ENCODE measurements around the gene ARL6IP5. TPM values are rescaled to one million over a fixed set of nuclear protein-coding genes. Genes with fewer than 3 reads are reported as not detected.

ARL6IP5 gene
- total and polyA plus RNA-seq, 4 donors = 25.1 to 46.0 (median 33.8) TPM

GRCh38 chr3:69102384-69102783, 17.6 kb downstream of the ARL6IP5 start:
- H3K4me3 ChIP-seq (ENCODE audit: low read depth in 1 of 3, low read length in 3 of 3) = no peak overlapping the region
- H3K36me3 ChIP-seq (ENCODE audit: control insufficient read depth in 4 of 4, insufficient read depth in 3 of 4, low read depth in 1 of 4, low read length in 3 of 4) = peaks cover 0 to 28% (median 17%) of the 10 kb centered on the region in 4 donors
- 94% methylated on average over 4 of the region's 4 CpGs for WGBS
- no peaks in the 10 kb centered on the region for H3K9me3 ChIP-seq (ENCODE audit: control insufficient read depth in 4 of 4, low read length in 3 of 4)
- H3K27ac ChIP-seq (ENCODE audit: low read depth in 1 of 2, low read length in 2 of 2) = no peak overlapping the region
- TF ChIP-seq ZBTB33 (IDR thresholded peaks at IDR 0.05) = no peak
- TF ChIP-seq, protein P1, sequence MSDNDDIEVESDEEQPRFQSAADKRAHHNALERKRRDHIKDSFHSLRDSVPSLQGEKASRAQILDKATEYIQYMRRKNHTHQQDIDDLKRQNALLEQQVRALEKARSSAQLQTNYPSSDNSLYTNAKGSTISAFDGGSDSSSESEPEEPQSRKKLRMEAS (IDR thresholded peaks at IDR 0.05) = no peak
- no peak for TF ChIP-seq JUND (IDR thresholded peaks at IDR 0.05)
- no peak for TF ChIP-seq SP1 (IDR thresholded peaks at IDR 0.05)
- no peak for TF ChIP-seq HNF4G (IDR thresholded peaks at IDR 0.05)
- TF ChIP-seq HNF4A (conservative IDR thresholded peaks at IDR 0.05) = no peak
- H3K27me3 ChIP-seq (ENCODE audit: control insufficient read depth in 4 of 4, insufficient read depth in 4 of 4, low read length in 3 of 4) = no peaks in the 10 kb centered on the region
- peaks cover 0 to 2% (median 0%) of the 10 kb centered on the region in 4 donors for H3K4me1 ChIP-seq (ENCODE audit: control insufficient read depth in 4 of 4, insufficient read depth in 4 of 4, low read length in 3 of 4)
- H3K9ac ChIP-seq (ENCODE audit: low read depth in 1 of 2, low read length in 2 of 2) = no peak overlapping the region
- DNase-seq (ENCODE audit: low spot score) = no peak

GRCh38 chr3:69103123-69103522, 18.4 kb downstream of the ARL6IP5 start:
- peaks cover 0 to 2% (median 0%) of the 10 kb centered on the region in 4 donors for H3K4me1 ChIP-seq (ENCODE audit: control insufficient read depth in 4 of 4, insufficient read depth in 4 of 4, low read length in 3 of 4)
- no peak for DNase-seq (ENCODE audit: low spot score)
- H3K4me3 ChIP-seq (ENCODE audit: low read depth in 1 of 3, low read length in 3 of 3) = no peak overlapping the region
- 94% methylated on average over 3 of the region's 3 CpGs for WGBS
- H3K9me3 ChIP-seq (ENCODE audit: control insufficient read depth in 4 of 4, low read length in 3 of 4) = no peaks in the 10 kb centered on the region
- no peak overlapping the region for H3K27ac ChIP-seq (ENCODE audit: low read depth in 1 of 2, low read length in 2 of 2)
- H3K27me3 ChIP-seq (ENCODE audit: control insufficient read depth in 4 of 4, insufficient read depth in 4 of 4, low read length in 3 of 4) = no peaks in the 10 kb centered on the region
- H3K9ac ChIP-seq (ENCODE audit: low read depth in 1 of 2, low read length in 2 of 2) = no peak overlapping the region
- TF ChIP-seq FOXA1 (IDR thresholded peaks at IDR 0.05) (no peak), FOXA2 (IDR thresholded peaks at IDR 0.05) (no peak), ATF3 (IDR thresholded peaks at IDR 0.05) (no peak), TAF1 (conservative IDR thresholded peaks at IDR 0.05) (no peak), NR2F2 (IDR thresholded peaks at IDR 0.05) (no peak)
- TF ChIP-seq, protein P1 (IDR thresholded peaks at IDR 0.05) = no peak
- peaks cover 0 to 28% (median 17%) of the 10 kb centered on the region in 4 donors for H3K36me3 ChIP-seq (ENCODE audit: control insufficient read depth in 4 of 4, insufficient read depth in 3 of 4, low read depth in 1 of 4, low read length in 3 of 4)

GRCh38 chr3:69104586-69104985, 19.8 kb downstream of the ARL6IP5 start:
- no peak overlapping the region for H3K27ac ChIP-seq (ENCODE audit: low read depth in 1 of 2, low read length in 2 of 2)
- H3K9me3 ChIP-seq (ENCODE audit: control insufficient read depth in 4 of 4, low read length in 3 of 4) = no peaks in the 10 kb centered on the region
- 85% methylated on average over 8 of the region's 8 CpGs for WGBS

More at GRCh38 chr3:69104586-69104985, 19.8 kb downstream of the ARL6IP5 start:
- peaks cover 0 to 2% (median 0%) of the 10 kb centered on the region in 4 donors for H3K4me1 ChIP-seq (ENCODE audit: control insufficient read depth in 4 of 4, insufficient read depth in 4 of 4, low read length in 3 of 4)
- no peak overlapping the region for H3K4me3 ChIP-seq (ENCODE audit: low read depth in 1 of 3, low read length in 3 of 3)
- no peaks in the 10 kb centered on the region for H3K27me3 ChIP-seq (ENCODE audit: control insufficient read depth in 4 of 4, insufficient read depth in 4 of 4, low read length in 3 of 4)
- no peak for DNase-seq (ENCODE audit: low spot score)
- TF ChIP-seq TAF1 (conservative IDR thresholded peaks at IDR 0.05) (no peak), GABPA (IDR thresholded peaks at IDR 0.05 in 1 of 2, conservative IDR thresholded peaks at IDR 0.05 in 1 of 2) (no peak), YY1 (IDR thresholded peaks at IDR 0.05) (no peak), CTCF (IDR thresholded peaks at IDR 0.05; ENCODE audit: low read depth, low read length, missing input control) (no peak)
- TF ChIP-seq, protein P1 (IDR thresholded peaks at IDR 0.05) = no peak
- no peak overlapping the region for H3K9ac ChIP-seq (ENCODE audit: low read depth in 1 of 2, low read length in 2 of 2)
- H3K36me3 ChIP-seq (ENCODE audit: control insufficient read depth in 4 of 4, insufficient read depth in 3 of 4, low read depth in 1 of 4, low read length in 3 of 4) = peaks cover 0 to 28% (median 17%) of the 10 kb centered on the region in 4 donors
